ENCODE measurements around the gene HBE1. TPM values are rescaled to one million over a fixed set of nuclear protein-coding genes. Genes with fewer than 3 reads are reported as not detected.
A peak's percentile ranks its signal among the peaks of the same experiment; 100 is the strongest.

HBE1 gene
- polyA plus RNA-seq, 1 donor: 5.6 TPM

- no peak for DNase-seq
- no CpG with 5 or more reads among the region's 4 CpGs for WGBS (ENCODE audit: insufficient coverage, low lambda C conversion rate)
- no peaks in the 10 kb centered on the region for H3K36me3 ChIP-seq (ENCODE audit: control insufficient read depth, insufficient read depth, low read length)
These were observed 16.1 kb upstream of the HBE1 start for GRCh38 chr11:5285703-5286340.

DNA sequence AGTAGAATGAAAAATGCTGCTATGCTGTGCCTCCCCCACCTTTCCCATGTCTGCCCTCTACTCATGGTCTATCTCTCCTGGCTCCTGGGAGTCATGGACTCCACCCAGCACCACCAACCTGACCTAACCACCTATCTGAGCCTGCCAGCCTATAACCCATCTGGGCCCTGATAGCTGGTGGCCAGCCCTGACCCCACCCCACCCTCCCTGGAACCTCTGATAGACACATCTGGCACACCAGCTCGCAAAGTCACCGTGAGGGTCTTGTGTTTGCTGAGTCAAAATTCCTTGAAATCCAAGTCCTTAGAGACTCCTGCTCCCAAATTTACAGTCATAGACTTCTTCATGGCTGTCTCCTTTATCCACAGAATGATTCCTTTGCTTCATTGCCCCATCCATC lies 14.9 kb upstream of the HBE1 start:
- H3K27ac ChIP-seq (ENCODE audit: low read length): no peak overlapping the region
- DNase-seq: peak in 1 of 2 donors; percentile 4
- H3K4me1 ChIP-seq (ENCODE audit: control insufficient read depth, insufficient read depth, low read length): no peaks in the 10 kb centered on the region
- no peak overlapping the region for H3K4me3 ChIP-seq (ENCODE audit: low read length)
- no peaks in the 10 kb centered on the region for H3K27me3 ChIP-seq (ENCODE audit: control insufficient read depth, insufficient read depth, low read length)
- H3K36me3 ChIP-seq (ENCODE audit: control insufficient read depth, insufficient read depth, low read length): no peaks in the 10 kb centered on the region
- WGBS (ENCODE audit: insufficient coverage, low lambda C conversion rate): no CpG with 5 or more reads among the region's 2 CpGs
- no peaks in the 10 kb centered on the region for H3K9me3 ChIP-seq (ENCODE audit: control insufficient read depth, low read depth, low read length)

More at GRCh38 chr11:5285703-5286340, 16.1 kb upstream of the HBE1 start:
- no peak overlapping the region for H3K4me3 ChIP-seq (ENCODE audit: low read length)
- no peaks in the 10 kb centered on the region for H3K4me1 ChIP-seq (ENCODE audit: control insufficient read depth, insufficient read depth, low read length)
- no peak overlapping the region for H3K27ac ChIP-seq (ENCODE audit: low read length)
- H3K27me3 ChIP-seq (ENCODE audit: control insufficient read depth, insufficient read depth, low read length): no peaks in the 10 kb centered on the region
- no peaks in the 10 kb centered on the region for H3K9me3 ChIP-seq (ENCODE audit: control insufficient read depth, low read depth, low read length)

GRCh38 chr11:5283882-5284281 lies 14.1 kb upstream of the HBE1 start:
- Histone ChIP-seq H3K36me3 (ENCODE audit: control insufficient read depth, insufficient read depth, low read length) (no peaks in the 10 kb centered on the region), H3K27me3 (ENCODE audit: control insufficient read depth, insufficient read depth, low read length) (no peaks in the 10 kb centered on the region), H3K4me1 (ENCODE audit: control insufficient read depth, insufficient read depth, low read length) (no peaks in the 10 kb centered on the region), H3K27ac (ENCODE audit: low read length) (no peak overlapping the region), H3K9me3 (ENCODE audit: control insufficient read depth, low read depth, low read length) (no peaks in the 10 kb centered on the region), H3K4me3 (ENCODE audit: low read length) (no peak overlapping the region)
- WGBS (ENCODE audit: insufficient coverage, low lambda C conversion rate): 91% methylated on average over 1 of the region's 1 CpG
- no peak for DNase-seq

GRCh38 chr11:5283086-5283485 lies 13.3 kb upstream of the HBE1 start:
- DNase-seq: no peak
- H3K27ac ChIP-seq (ENCODE audit: low read length): no peak overlapping the region
- no CpG with 5 or more reads among the region's 3 CpGs for WGBS (ENCODE audit: insufficient coverage, low lambda C conversion rate)
- no peaks in the 10 kb centered on the region for H3K4me1 ChIP-seq (ENCODE audit: control insufficient read depth, insufficient read depth, low read length)
- no peak overlapping the region for H3K4me3 ChIP-seq (ENCODE audit: low read length)
- no peaks in the 10 kb centered on the region for H3K9me3 ChIP-seq (ENCODE audit: control insufficient read depth, low read depth, low read length)
- no peaks in the 10 kb centered on the region for H3K27me3 ChIP-seq (ENCODE audit: control insufficient read depth, insufficient read depth, low read length)
- no peaks in the 10 kb centered on the region for H3K36me3 ChIP-seq (ENCODE audit: control insufficient read depth, insufficient read depth, low read length)

DNA sequence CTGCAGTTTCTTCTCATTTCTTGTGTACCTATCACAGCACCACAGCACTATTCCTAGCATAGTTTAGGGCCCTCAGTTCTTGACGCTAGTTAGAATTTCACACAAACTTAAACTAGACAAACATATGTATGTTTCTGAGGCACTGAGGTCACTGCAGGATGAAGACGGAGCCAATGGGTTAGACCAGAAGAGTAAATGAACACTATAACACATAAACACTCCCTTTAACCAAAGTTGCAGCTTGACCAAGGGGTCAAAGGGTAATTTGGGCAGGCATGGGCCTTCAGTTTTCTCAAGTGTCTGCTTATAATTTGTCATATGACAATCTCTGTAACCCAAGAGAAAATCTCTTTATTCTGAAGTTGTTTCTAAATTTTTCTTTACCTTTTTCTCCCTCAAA lies 12.9 kb upstream of the HBE1 start:
- WGBS (ENCODE audit: insufficient coverage, low lambda C conversion rate): no CpG with 5 or more reads among the region's 2 CpGs

GRCh38 chr11:5281596-5281995 lies 11.9 kb upstream of the HBE1 start:
- no peak for DNase-seq
- Histone ChIP-seq H3K9me3 (ENCODE audit: control insufficient read depth, low read depth, low read length) (no peaks in the 10 kb centered on the region), H3K4me1 (ENCODE audit: control insufficient read depth, insufficient read depth, low read length) (no peaks in the 10 kb centered on the region), H3K27ac (ENCODE audit: low read length) (no peak overlapping the region), H3K4me3 (ENCODE audit: low read length) (no peak overlapping the region), H3K36me3 (ENCODE audit: control insufficient read depth, insufficient read depth, low read length) (no peaks in the 10 kb centered on the region), H3K27me3 (ENCODE audit: control insufficient read depth, insufficient read depth, low read length) (no peaks in the 10 kb centered on the region)

More for the DNA sequence above, 12.9 kb upstream of the HBE1 start:
- H3K4me3 ChIP-seq (ENCODE audit: low read length): no peak overlapping the region
- no peaks in the 10 kb centered on the region for H3K4me1 ChIP-seq (ENCODE audit: control insufficient read depth, insufficient read depth, low read length)
- H3K27me3 ChIP-seq (ENCODE audit: control insufficient read depth, insufficient read depth, low read length): no peaks in the 10 kb centered on the region
- no peak overlapping the region for H3K27ac ChIP-seq (ENCODE audit: low read length)
- H3K9me3 ChIP-seq (ENCODE audit: control insufficient read depth, low read depth, low read length): no peaks in the 10 kb centered on the region
- no peak for DNase-seq
- no peaks in the 10 kb centered on the region for H3K36me3 ChIP-seq (ENCODE audit: control insufficient read depth, insufficient read depth, low read length)

DNA sequence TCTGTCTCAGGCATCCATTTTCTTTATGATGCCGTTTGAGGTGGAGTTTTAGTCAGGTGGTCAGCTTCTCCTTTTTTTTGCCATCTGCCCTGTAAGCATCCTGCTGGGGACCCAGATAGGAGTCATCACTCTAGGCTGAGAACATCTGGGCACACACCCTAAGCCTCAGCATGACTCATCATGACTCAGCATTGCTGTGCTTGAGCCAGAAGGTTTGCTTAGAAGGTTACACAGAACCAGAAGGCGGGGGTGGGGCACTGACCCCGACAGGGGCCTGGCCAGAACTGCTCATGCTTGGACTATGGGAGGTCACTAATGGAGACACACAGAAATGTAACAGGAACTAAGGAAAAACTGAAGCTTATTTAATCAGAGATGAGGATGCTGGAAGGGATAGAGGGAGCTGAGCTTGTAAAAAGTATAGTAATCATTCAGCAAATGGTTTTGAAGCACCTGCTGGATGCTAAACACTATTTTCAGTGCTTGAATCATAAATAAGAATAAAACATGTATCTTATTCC lies 10.9 kb upstream of the HBE1 start:
- 65% methylated on average over 2 of the region's 3 CpGs for WGBS (ENCODE audit: insufficient coverage, low lambda C conversion rate)
- Histone ChIP-seq H3K9me3 (ENCODE audit: control insufficient read depth, low read depth, low read length) (no peaks in the 10 kb centered on the region), H3K36me3 (ENCODE audit: control insufficient read depth, insufficient read depth, low read length) (no peaks in the 10 kb centered on the region), H3K27ac (ENCODE audit: low read length) (no peak overlapping the region), H3K4me3 (ENCODE audit: low read length) (no peak overlapping the region), H3K4me1 (ENCODE audit: control insufficient read depth, insufficient read depth, low read length) (no peaks in the 10 kb centered on the region), H3K27me3 (ENCODE audit: control insufficient read depth, insufficient read depth, low read length) (no peaks in the 10 kb centered on the region)
- peak in 1 of 2 donors; percentile 16 for DNase-seq

DNA sequence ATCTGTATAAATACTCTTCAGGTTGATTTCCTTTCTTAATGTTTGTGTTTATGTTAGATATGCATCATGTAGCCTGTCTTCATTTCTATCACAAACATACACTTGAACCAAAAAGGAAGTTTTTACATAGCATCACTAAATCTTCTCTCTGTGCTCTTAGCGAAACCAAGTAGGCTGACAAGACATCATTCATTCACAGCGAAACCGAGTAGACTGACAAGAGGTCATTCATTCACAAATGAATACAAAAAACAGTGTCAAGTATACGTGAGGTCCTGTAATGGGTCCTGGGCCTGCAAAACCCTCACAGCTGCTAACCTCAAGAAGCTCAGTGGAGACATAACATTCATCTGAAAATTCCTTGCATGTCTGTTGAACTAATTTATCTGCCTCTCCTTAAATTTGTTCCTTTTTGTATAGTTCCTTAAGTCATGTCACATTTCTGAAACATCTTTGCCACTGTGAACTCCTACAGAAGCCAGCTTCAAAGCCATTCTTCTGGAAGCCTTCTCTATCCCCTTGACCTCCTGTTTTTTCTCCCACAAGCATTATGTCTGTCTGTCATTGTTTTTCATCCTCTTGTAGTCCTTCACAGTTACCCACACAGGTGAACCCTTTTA lies 9.8 kb upstream of the HBE1 start:
- no CpG with 5 or more reads among the region's 4 CpGs for WGBS (ENCODE audit: insufficient coverage, low lambda C conversion rate)
- DNase-seq: no peak
- H3K4me1 ChIP-seq (ENCODE audit: control insufficient read depth, insufficient read depth, low read length): no peaks in the 10 kb centered on the region
- no peaks in the 10 kb centered on the region for H3K9me3 ChIP-seq (ENCODE audit: control insufficient read depth, low read depth, low read length)
- no peaks in the 10 kb centered on the region for H3K27me3 ChIP-seq (ENCODE audit: control insufficient read depth, insufficient read depth, low read length)
- H3K4me3 ChIP-seq (ENCODE audit: low read length): no peak overlapping the region
- no peaks in the 10 kb centered on the region for H3K36me3 ChIP-seq (ENCODE audit: control insufficient read depth, insufficient read depth, low read length)
- H3K27ac ChIP-seq (ENCODE audit: low read length): no peak overlapping the region

GRCh38 chr11:5277807-5278382 lies 8.2 kb upstream of the HBE1 start:
- no peak for DNase-seq
- Histone ChIP-seq H3K27ac (ENCODE audit: low read length) (no peak overlapping the region), H3K27me3 (ENCODE audit: control insufficient read depth, insufficient read depth, low read length) (no peaks in the 10 kb centered on the region), H3K36me3 (ENCODE audit: control insufficient read depth, insufficient read depth, low read length) (no peaks in the 10 kb centered on the region), H3K9me3 (ENCODE audit: control insufficient read depth, low read depth, low read length) (no peaks in the 10 kb centered on the region), H3K4me3 (ENCODE audit: low read length) (no peak overlapping the region), H3K4me1 (ENCODE audit: control insufficient read depth, insufficient read depth, low read length) (no peaks in the 10 kb centered on the region)
- no CpG with 5 or more reads among the region's 1 CpG for WGBS (ENCODE audit: insufficient coverage, low lambda C conversion rate)

DNA sequence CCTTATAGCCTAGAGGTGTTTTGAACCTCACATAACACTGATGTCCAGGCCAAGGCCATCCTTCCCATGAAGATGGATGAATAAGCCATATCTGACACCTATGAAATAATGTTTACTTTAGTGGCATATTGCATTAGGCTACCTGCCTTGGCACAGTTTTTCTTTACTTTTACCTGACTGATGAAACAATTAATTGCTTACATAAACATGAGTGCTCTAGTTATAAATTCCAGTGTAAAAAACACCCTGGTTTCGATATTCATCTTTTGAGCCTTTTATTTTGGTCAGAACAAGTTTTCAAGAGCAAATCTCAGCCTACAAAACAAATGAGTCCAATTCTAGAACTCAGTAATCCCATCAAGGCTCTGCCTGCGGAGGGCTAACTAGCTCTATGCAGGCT lies 7.0 kb upstream of the HBE1 start:
- Histone ChIP-seq H3K36me3 (ENCODE audit: control insufficient read depth, insufficient read depth, low read length) (no peaks in the 10 kb centered on the region), H3K9me3 (ENCODE audit: control insufficient read depth, low read depth, low read length) (no peaks in the 10 kb centered on the region), H3K27me3 (ENCODE audit: control insufficient read depth, insufficient read depth, low read length) (no peaks in the 10 kb centered on the region), H3K27ac (ENCODE audit: low read length) (no peak overlapping the region), H3K4me3 (ENCODE audit: low read length) (no peak overlapping the region), H3K4me1 (ENCODE audit: control insufficient read depth, insufficient read depth, low read length) (no peaks in the 10 kb centered on the region)
- WGBS (ENCODE audit: insufficient coverage, low lambda C conversion rate): 60% methylated on average over 1 of the region's 2 CpGs
- DNase-seq: no peak
